SIG-M5 treated with dmso at 0.1 percent for 504 hours (cell line): ENCODE measurements around the gene SERPINB7.
A peak's percentile ranks its signal among the peaks of the same experiment; 100 is the strongest.

ENCODE experiments used
- DNase-seq: peaks from one replicate; lab custom pipeline; 2025; ENCODE audit not compliant: unreplicated experiment; lab: John Stamatoyannopoulos, UW

The SERPINB7 gene

DNA sequence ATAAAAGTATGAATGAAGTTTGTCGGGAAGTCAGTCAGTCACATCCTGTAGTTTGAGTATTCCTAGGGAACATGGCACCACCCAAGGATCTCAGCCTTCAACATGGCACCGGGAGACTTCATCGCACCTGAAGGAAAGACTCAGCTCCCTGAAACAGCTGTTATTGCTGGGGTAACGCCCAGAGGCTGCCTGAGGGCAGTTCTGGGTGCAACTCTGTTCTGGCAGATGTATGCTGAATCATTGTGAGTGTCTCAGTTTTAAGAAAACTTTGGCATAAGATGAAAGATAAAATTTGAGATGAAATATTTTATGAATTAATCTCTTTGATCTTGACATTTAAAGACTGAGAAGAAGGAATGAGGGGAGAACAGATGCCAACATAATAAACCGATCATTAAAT is 62.4 kb downstream of the SERPINB7 start:
- DNase-seq: no peak

DNA sequence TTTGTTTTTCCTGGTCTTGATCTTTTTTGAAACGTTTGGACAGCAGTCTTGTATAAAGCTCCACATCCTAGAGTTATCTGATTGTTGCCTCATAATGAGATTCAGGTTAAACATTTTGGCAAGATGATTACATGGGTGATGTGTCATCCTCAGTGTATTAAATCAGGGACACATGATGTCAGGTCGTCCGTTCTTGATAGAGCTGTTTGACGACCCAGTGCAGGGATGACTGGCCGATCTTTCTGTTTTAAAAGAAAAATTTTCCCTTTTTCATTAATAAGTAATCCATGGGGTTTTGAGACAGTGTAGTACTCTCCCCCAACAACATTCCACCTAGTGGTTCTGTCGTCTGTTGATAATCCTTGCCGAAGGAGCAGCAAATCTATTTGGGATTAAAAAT is 67.8 kb downstream of the SERPINB7 start:
- no peak for DNase-seq

DNA sequence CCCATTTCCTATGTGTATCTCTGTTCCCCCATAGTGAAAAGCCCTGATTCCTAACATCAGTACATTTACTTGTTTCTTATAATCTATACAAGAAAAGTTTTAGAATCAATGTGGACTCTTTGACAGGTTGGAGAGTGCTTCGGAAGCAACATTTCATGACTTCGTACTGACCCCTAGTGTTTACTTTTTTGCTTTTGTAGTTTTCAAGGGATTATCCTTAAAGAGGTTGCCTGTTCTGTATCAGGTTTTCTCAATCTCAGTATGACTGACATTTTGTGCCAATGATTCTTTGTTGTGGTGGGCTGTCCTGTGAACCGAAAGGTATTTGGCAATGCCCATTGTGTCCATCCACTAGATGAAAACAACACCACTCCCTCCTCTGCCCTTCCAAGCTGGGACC is 69.0 kb downstream of the SERPINB7 start:
- peak; percentile 55 for DNase-seq

DNA sequence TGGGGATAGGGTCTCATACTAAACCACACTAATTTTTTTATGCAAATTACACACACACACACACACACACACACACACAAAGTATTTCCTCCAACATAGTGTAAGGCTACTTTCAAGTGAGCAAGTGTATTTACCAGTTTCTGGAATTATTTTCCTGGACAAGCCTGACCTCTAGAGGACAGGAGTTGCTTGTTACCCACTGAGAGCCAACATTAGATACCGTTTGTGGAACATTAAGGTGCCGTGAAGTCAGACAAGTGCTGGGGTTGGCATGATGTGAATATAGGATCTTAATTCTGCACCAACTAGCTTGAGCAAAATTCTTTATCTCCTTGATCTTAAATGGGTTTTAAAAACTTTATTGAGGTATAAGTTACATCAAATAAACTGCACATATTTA is 72.9 kb downstream of the SERPINB7 start:
- peak; percentile 68 for DNase-seq

DNA sequence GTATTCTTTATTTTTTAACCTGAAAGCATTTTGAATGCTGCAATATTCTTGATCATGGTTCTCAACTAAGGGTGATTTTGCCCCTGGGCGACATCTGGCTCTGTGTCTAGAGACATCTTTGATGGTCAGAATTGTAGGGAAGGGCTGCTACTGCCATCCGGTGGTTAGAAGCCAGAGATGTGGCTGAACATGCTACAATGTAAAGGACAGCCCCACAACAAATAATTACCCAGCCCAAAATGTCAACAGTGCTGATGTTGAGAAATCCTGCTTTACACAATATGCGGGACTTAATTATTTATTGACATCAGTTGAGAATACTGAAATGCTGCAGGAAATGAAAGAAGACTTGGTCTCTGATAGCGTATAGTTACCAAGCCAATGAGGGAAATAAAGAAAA is 74.8 kb downstream of the SERPINB7 start:
- peak; percentile 66 for DNase-seq

DNA sequence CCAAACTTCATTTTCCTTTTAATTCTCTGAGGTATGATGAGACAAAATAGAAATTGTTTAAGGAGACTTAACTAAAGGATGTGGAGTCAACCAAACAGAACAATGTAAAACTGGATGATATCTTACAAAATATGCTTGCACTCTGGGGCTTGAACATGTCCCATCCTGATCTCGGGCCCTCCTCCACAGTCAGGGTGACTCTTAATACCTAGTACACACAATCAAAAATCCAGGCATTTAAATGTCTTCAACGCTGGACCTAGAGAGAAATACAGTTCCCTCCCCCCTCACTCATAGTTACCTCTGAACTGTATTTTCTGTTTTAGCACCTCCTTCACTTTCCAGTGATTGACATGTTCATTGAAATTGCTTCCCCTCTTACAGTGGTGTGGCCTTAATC is 75.4 kb downstream of the SERPINB7 start:
- DNase-seq: no peak
